Activated gamma-delta T cell treated with Interleukin-2 at 50 U/mL for 16 hours (primary cell): ENCODE measurements around the gene PGAM4.
"Not testable (repeated sequence)": the region's sequence is repeated elsewhere in the genome, so short reads cannot be mapped to it uniquely, and the experiment has no call there.

Experiments
- DNase-seq: peaks from one replicate; pipeline ENCODE4 v3.0.0-alpha.2; 2020

The PGAM4 gene

GRCh38 chrX:77969538-77969937 lies at the start of gene PGAM4:
TSS of gene PGAM4 (minus strand) at chrX:77969638. CDS start at chrX:77969638, 0 bp downstream.
- DNase-seq = no peak

GRCh38 chrX:78011846-78012245 lies 42.4 kb upstream of the PGAM4 start:
- no peak for DNase-seq

- DNase-seq = no peak
Measured at GRCh38 chrX:77979870-77980269, 10.4 kb upstream of the PGAM4 start.

- no peak for DNase-seq
Measured at GRCh38 chrX:77977518-77977917, 8.1 kb upstream of the PGAM4 start.

GRCh38 chrX:77977095-77977494 lies 7.7 kb upstream of the PGAM4 start:
- DNase-seq = no peak

- DNase-seq = no peak
Measured at GRCh38 chrX:77975755-77976154, 6.3 kb upstream of the PGAM4 start.

- DNase-seq = no peak
Measured at GRCh38 chrX:77967631-77968030, 1.8 kb downstream of the PGAM4 start.

- DNase-seq = no peak
Measured at GRCh38 chrX:77966361-77966760, 3.1 kb downstream of the PGAM4 start.

GRCh38 chrX:77962068-77962902 lies 7.2 kb downstream of the PGAM4 start:
- DNase-seq = no peak

GRCh38 chrX:77961063-77961462 lies 8.4 kb downstream of the PGAM4 start:
- no peak for DNase-seq

GRCh38 chrX:77960567-77960966 lies 8.9 kb downstream of the PGAM4 start:
- DNase-seq = no peak

- no peak for DNase-seq
Measured at GRCh38 chrX:77953708-77954107, 15.7 kb downstream of the PGAM4 start.

GRCh38 chrX:77953302-77953701 lies 16.1 kb downstream of the PGAM4 start:
- DNase-seq = no peak

- no peak for DNase-seq
Measured at GRCh38 chrX:77952173-77952572, 17.3 kb downstream of the PGAM4 start.

GRCh38 chrX:77949840-77950239 lies 19.6 kb downstream of the PGAM4 start:
- DNase-seq = no peak

GRCh38 chrX:77946571-77946970 lies 22.9 kb downstream of the PGAM4 start:
- no peak for DNase-seq

- DNase-seq = no peak
Measured at GRCh38 chrX:77945910-77946545, 23.4 kb downstream of the PGAM4 start.

GRCh38 chrX:77945031-77945430 lies 24.4 kb downstream of the PGAM4 start:
- DNase-seq = not testable (repeated sequence)

GRCh38 chrX:77938083-77938680 lies 31.3 kb downstream of the PGAM4 start:
- DNase-seq = no peak

GRCh38 chrX:77937291-77937690 lies 32.1 kb downstream of the PGAM4 start:
- no peak for DNase-seq

- no peak for DNase-seq
Measured at GRCh38 chrX:77936299-77936698, 33.1 kb downstream of the PGAM4 start.

- DNase-seq = no peak
Measured at GRCh38 chrX:77935886-77936285, 33.6 kb downstream of the PGAM4 start.

GRCh38 chrX:77930581-77930980 lies 38.9 kb downstream of the PGAM4 start:
- DNase-seq = no peak

GRCh38 chrX:77925764-77926163 lies 43.7 kb downstream of the PGAM4 start:
- DNase-seq = no peak
